Central memory CD8-positive, alpha-beta T cell (primary cell): ENCODE data around the gene BRPF1.
A peak's percentile ranks its signal among the peaks of the same experiment; 100 is the strongest.

ENCODE experiments used
- ATAC-seq: fragments of 150-1000 bp; cut with Tn5 transposase; replicated peaks from 2 replicates; pipeline ENCODE4 v1.10.0; 2022; ENCODE audit warnings: mild to moderate bottlenecking, moderate FRiP score, moderate number of reproducible peaks; ENCODE audit not compliant: poor library complexity, severe bottlenecking; ENCODE audit errors: extremely low read depth
- DNase-seq, 2 donors: peaks; one replicate each; pipeline ENCODE4 v3.0.0; 2021; ENCODE audit warnings: low spot score in 2 of 2
- H3K27ac Mint-ChIP-seq: one replicate; pipeline ENCODE4 v1.8.0; 2022; ENCODE audit warnings: low read depth, mild to moderate bottlenecking, moderate library complexity, mixed read lengths
- H3K27me3 Mint-ChIP-seq: one replicate; pipeline ENCODE4 v1.8.0; 2022; ENCODE audit warnings: mixed read lengths
- H3K36me3 Mint-ChIP-seq: one replicate; pipeline ENCODE4 v1.8.0; 2022; ENCODE audit warnings: mild to moderate bottlenecking, moderate library complexity, mixed read lengths; ENCODE audit not compliant: insufficient read depth
- H3K4me1 Mint-ChIP-seq: one replicate; pipeline ENCODE4 v1.8.0; 2022; ENCODE audit warnings: mixed read lengths
- H3K4me3 Mint-ChIP-seq: one replicate; pipeline ENCODE4 v1.8.0; 2022; ENCODE audit warnings: mild to moderate bottlenecking, moderate library complexity, mixed read lengths
- H3K9me3 Mint-ChIP-seq: one replicate; pipeline ENCODE4 v1.8.0; 2022; ENCODE audit warnings: mixed read lengths

Gene BRPF1

DNA sequence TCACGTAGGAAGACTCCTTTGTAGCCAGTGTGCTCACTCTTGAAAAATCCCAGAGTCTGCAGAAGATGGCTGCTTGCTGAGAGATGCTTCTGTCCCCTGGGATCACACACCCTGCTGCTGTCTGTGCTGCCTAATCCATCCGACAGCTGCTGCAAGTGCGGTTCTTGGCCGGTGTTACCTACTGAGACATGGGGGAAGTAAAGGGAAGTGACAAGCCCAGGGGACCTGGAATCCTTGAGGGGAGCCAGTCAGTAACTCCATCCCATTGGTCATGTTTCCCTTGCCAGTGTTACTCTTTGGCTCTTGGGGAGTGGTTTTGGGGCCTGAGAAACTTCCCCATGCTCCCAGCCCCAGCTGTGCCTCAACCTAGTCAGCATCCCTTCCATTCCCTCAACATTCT lies 36.2 kb upstream of the BRPF1 start:
- no peak overlapping the region for H3K4me3 Mint-ChIP-seq
- peaks cover 7% of the 10 kb centered on the region for H3K4me1 Mint-ChIP-seq
- H3K27me3 Mint-ChIP-seq, result no peaks in the 10 kb centered on the region
- no peak for DNase-seq
- ATAC-seq, result no peak
- peaks cover 45% of the 10 kb centered on the region for H3K36me3 Mint-ChIP-seq
- no peaks in the 10 kb centered on the region for H3K9me3 Mint-ChIP-seq
- no peak overlapping the region for H3K27ac Mint-ChIP-seq

DNA sequence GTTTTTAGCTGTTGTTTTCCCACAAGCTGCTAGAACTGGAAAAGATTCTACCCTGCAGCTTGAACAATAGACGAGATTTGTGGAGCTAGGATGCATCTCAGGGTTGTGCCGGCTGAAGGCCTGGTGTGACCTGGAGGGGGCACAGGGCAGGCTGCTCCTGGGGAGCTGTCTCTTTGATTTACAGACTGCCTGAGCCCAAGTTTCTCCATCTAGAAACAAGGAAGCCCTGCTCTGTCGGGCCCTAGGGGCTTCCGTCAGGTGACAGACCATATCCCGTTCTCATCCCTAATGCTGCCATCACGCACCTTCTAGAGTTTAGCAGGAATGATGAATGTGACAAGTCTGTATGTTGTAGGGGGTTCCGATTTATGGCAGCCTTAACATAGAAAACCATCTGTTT lies 35.8 kb upstream of the BRPF1 start:
- no peak for ATAC-seq
- Mint-ChIP-seq H3K27ac (no peak overlapping the region), H3K4me1 (peaks cover 7% of the 10 kb centered on the region)

DNA sequence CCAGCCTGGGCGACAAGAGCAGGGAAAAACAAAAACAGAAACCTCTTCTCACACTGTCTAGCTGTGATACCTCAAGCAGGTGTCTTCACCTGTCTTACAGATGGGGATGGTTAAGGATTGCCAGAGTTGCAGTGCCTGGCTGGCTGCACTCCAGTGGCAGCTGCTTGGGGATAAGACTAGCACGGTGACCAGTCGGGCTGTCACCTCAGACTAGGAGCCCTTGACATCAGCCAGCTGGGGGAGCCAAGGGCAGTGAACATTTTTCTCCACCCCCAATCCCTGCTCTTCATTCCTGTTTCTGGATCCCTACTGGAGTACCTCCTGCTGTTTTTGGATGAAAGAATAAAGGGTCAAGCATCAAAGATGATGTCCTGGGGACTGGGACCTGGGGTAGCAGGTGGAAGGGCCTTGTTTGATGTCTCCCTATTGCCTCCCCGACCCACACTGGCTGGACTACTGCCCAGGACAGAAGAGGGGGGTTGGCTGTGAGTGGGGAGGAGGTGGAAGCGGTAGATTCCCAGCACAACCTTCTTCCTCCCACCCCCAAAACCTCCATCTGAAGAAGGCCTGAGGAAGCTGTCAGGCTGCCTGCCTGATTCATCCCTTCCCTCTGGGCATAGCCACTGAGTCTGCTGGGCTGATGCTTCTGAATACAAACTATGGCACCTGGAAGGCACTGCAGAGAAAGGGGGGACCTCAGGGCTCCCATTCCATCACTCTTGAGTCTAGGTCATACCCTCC lies 34.9 kb upstream of the BRPF1 start:
- Mint-ChIP-seq H3K27me3 (no peaks in the 10 kb centered on the region), H3K4me3 (no peak overlapping the region), H3K9me3 (no peaks in the 10 kb centered on the region), H3K36me3 (peaks cover 51% of the 10 kb centered on the region), H3K4me1 (peaks cover 7% of the 10 kb centered on the region), H3K27ac (no peak overlapping the region)
- no peak for DNase-seq
- no peak for ATAC-seq

More for the DNA sequence above, 35.8 kb upstream of the BRPF1 start:
- no peak overlapping the region for H3K4me3 Mint-ChIP-seq
- no peaks in the 10 kb centered on the region for H3K9me3 Mint-ChIP-seq
- peaks cover 49% of the 10 kb centered on the region for H3K36me3 Mint-ChIP-seq
- no peaks in the 10 kb centered on the region for H3K27me3 Mint-ChIP-seq
- no peak for DNase-seq

DNA sequence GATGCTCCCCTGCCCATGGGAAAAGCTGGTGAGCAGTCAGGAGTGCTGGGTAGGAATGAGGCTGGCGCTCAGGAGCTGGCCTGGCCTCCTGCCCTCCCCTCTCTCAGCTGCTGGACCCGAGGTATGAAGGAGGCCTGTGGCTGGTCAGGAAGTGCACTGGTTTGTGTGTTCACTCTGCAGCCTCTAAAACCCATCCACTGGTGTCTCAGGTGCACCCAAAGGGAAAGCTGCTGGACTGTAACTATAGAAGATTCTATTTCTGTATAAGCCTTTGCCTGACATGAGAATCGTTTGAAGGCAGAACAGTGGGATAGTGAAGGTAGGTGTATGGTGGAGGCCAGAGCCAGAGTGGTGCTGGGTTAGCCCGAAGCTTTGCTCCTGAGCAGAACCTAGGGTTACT lies 33.6 kb upstream of the BRPF1 start:
- Mint-ChIP-seq H3K9me3 (no peaks in the 10 kb centered on the region), H3K36me3 (peaks cover 50% of the 10 kb centered on the region)

DNA sequence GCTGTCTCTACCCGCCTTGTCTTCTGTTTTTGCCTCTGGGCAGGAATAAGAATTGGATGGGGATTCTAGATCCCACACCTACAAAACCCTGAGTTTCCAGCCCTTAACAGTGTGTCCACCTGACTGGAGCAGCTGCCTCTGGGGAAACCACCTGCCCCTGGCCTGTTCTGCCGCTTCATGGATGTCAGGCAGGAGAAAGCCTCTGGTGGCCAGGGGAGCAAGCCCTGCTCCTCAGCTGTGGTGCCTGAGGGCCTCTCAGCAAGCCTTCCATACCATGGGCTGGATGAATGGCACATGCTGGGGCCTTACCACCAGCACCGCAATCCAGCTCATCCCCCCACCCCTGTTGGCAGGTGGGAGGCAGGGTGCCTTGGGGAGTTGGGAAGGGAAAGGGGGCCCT lies 33.2 kb upstream of the BRPF1 start:
- Mint-ChIP-seq H3K9me3 (no peaks in the 10 kb centered on the region), H3K4me1 (peaks cover 7% of the 10 kb centered on the region), H3K27me3 (no peaks in the 10 kb centered on the region), H3K4me3 (no peak overlapping the region), H3K36me3 (peaks cover 46% of the 10 kb centered on the region), H3K27ac (no peak overlapping the region)
- no peak for ATAC-seq
- no peak for DNase-seq

More for the DNA sequence above, 33.6 kb upstream of the BRPF1 start:
- Mint-ChIP-seq H3K27me3 (no peaks in the 10 kb centered on the region), H3K4me3 (no peak overlapping the region), H3K27ac (peak overlapping the region; percentile 46), H3K4me1 (peaks cover 7% of the 10 kb centered on the region)
- DNase-seq (no peak), ATAC-seq (no peak)

DNA sequence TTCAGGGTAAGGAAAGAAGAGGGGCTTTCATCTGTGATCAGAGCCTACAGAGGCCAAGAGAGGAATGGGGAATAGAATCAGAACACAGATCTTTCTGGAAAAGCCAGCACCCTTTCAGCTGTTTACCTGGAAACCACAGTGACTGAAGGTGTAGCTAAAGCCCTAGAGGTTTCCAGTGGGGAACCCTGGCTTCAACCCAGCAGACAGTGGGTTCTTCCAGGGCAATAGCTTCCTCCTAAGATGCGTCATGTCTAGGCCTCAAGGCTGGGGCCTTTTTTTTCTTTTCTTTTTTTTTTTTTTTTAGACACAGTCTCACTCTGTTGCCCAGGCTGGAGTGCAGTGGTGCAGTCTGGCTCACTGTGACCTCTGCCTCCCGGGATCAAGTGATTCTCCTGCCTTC lies 31.0 kb upstream of the BRPF1 start:
- Mint-ChIP-seq H3K4me3 (no peak overlapping the region), H3K4me1 (peaks cover 7% of the 10 kb centered on the region), H3K9me3 (no peaks in the 10 kb centered on the region), H3K27me3 (peaks cover 7% of the 10 kb centered on the region), H3K36me3 (peaks cover 35% of the 10 kb centered on the region), H3K27ac (no peak overlapping the region)
- ATAC-seq, result no peak
- no peak for DNase-seq

DNA sequence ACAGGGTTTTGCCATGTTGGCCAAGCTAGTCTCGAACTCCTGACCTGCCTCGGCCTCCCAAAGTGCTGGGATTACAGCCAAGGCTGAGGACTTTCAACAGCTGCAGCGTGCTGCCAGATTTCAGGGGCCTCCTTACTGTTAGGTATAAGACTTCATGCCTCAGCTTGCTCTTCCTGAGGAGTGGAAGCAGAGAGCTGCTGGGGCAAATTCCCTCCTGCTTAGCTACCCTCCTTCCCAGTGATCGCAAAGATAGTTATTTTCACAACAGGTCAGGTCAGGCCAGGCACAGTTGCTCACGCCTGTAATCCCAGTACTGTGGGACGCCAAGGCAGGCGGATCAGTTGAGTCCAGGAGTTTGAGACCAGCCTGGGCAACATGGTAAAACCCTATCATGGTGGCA lies 30.5 kb upstream of the BRPF1 start:
- H3K36me3 Mint-ChIP-seq, result peaks cover 31% of the 10 kb centered on the region
- DNase-seq, result no peak
- H3K4me1 Mint-ChIP-seq, result peaks cover 7% of the 10 kb centered on the region

DNA sequence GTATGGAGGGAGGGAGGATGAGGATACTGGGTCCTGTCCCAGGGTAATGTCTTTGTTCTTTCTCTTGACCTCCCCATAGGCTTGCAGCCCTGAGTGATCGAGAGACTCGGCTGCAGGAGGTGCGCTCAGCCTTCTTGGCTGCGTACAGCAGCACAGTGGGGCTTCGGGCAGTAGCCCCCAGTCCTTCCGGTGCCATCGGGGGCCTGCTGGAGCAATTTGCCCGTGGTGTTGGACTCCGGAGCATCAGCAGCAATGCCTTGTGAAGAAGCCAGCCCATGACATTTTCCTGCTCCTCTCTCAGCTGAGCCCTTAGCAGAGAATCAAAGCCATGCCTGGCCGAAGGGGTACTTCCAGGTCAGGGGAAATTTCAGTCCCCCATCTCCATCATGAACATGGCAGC lies 29.8 kb upstream of the BRPF1 start:
- no peak for ATAC-seq
- Mint-ChIP-seq H3K36me3 (peaks cover 27% of the 10 kb centered on the region), H3K9me3 (no peaks in the 10 kb centered on the region), H3K27ac (no peak overlapping the region), H3K4me3 (no peak overlapping the region), H3K4me1 (peaks cover 7% of the 10 kb centered on the region), H3K27me3 (peaks cover 14% of the 10 kb centered on the region)
- no peak for DNase-seq

More for the DNA sequence above, 30.5 kb upstream of the BRPF1 start:
- Mint-ChIP-seq H3K9me3 (no peaks in the 10 kb centered on the region), H3K4me3 (no peak overlapping the region), H3K27ac (no peak overlapping the region), H3K27me3 (peaks cover 11% of the 10 kb centered on the region)
- ATAC-seq, result no peak

DNA sequence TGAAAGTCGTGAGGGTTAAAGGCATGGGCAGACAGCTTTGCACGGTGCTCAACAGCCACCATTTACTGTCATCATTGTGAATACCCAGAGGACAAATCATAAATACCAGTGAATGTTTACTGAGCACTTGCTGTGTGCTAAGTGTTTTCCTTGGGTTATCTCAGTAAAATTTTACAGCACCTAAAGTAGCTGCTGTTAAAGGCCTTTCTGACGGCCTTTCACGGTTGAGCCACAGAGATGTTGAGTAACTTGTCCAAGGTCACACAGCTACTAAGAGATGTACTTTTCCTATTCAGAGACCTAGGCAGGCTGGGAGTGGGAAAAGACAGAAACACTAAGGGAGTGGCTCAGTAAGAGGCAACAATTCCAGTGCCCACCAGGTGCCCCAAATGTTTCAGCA lies 28.3 kb upstream of the BRPF1 start:
- ATAC-seq, result no peak
- H3K27ac Mint-ChIP-seq, result no peak overlapping the region
- no peaks in the 10 kb centered on the region for H3K9me3 Mint-ChIP-seq
- H3K4me3 Mint-ChIP-seq, result no peak overlapping the region
- peaks cover 22% of the 10 kb centered on the region for H3K36me3 Mint-ChIP-seq
- H3K27me3 Mint-ChIP-seq, result peaks cover 14% of the 10 kb centered on the region
- DNase-seq, result no peak
- no peaks in the 10 kb centered on the region for H3K4me1 Mint-ChIP-seq

DNA sequence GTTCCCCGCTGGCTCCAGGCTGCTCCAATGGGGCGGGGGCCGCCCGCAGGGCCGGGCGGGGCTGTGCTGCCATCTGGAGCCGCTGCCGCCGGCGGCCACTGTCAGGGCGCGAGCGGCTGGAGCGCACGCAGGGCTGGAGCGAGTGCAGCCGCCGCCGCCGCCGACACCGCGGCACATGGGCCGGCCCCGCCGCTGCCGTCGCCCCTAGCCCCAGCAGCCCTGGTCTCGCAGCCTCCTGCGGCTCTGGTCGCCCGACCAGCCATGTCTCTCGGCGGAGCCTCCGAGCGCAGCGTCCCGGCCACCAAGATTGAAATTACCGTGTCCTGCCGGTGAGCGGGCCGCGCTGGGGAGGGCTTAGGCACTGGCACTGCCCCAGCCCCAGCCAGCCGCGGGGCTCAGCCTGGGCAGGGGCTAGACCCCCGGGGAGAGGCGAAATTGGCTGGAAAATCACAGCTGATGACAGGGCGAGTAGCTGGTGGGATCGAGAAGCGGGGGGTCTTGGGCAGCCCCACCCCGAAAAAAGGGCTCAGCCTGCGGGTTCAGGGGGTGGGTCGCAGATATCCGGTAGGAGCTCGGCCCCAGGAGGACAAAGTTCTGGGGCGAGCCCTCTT lies 27.7 kb upstream of the BRPF1 start, which contains the start of gene CPNE9:
CPNE9 (plus strand) TSS at position 98 of the 611 bp plus-strand sequence; CDS start at position 262, 164 bp downstream.
- H3K27me3 Mint-ChIP-seq, result peaks cover 14% of the 10 kb centered on the region
- peaks cover 22% of the 10 kb centered on the region for H3K36me3 Mint-ChIP-seq
- ATAC-seq (no peak), DNase-seq (no peak)
- no peaks in the 10 kb centered on the region for H3K9me3 Mint-ChIP-seq
- H3K27ac Mint-ChIP-seq, result no peak within 1 kb of the TSS
- H3K4me1 Mint-ChIP-seq, result no peaks in the 10 kb centered on the region
- H3K4me3 Mint-ChIP-seq, result peak within 1 kb of the TSS; percentile 14

DNA sequence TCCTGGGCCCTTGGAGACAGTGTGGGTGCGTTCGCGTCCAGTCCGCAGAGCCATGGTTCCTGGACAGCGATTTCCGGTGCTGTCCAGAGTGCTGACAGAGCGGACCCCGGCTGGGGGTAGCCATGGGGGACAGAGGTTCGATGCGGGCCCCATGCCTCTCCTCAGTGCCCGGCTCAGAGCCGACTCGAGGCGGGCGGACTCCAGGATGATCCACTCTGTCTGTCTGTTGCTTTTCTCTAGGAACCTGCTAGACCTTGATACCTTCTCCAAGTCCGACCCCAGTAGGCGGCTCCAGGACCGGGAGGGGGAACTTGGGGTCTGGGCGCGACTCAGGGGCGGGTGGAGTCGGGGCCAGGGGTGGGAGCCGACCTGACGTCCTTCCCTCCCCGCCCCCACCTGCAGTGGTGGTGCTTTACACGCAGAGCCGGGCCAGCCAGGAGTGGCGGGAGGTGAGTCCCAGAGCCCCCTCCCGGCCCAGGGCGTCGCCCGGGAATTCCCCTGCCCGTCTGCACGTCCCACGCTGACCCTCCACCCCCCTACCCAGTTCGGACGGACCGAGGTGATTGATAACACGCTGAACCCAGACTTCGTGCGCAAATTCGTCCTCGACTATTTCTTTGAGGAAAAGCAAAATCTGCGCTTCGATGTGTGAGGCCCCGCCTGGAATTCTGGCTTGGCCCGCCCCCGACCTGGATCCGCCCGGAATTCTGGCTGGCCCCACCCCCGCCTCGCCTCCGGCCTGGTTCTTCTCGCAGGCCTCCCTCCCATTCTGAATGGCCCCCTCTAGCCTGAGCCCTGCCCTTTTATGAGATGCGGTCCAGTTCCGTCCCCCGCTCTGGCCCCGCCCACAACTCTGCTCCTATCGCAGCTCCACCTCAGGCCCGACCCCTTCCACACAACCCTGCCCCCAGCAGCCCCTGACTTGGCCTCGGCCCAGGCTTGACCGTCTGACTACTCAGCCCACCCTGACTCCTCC lies 26.9 kb upstream of the BRPF1 start:
- Mint-ChIP-seq H3K27me3 (peaks cover 14% of the 10 kb centered on the region), H3K9me3 (no peaks in the 10 kb centered on the region), H3K27ac (no peak overlapping the region), H3K4me3 (peak overlapping the region; percentile 29), H3K4me1 (no peaks in the 10 kb centered on the region), H3K36me3 (peaks cover 19% of the 10 kb centered on the region)
- peak; percentile 19 for ATAC-seq
- no peak for DNase-seq

DNA sequence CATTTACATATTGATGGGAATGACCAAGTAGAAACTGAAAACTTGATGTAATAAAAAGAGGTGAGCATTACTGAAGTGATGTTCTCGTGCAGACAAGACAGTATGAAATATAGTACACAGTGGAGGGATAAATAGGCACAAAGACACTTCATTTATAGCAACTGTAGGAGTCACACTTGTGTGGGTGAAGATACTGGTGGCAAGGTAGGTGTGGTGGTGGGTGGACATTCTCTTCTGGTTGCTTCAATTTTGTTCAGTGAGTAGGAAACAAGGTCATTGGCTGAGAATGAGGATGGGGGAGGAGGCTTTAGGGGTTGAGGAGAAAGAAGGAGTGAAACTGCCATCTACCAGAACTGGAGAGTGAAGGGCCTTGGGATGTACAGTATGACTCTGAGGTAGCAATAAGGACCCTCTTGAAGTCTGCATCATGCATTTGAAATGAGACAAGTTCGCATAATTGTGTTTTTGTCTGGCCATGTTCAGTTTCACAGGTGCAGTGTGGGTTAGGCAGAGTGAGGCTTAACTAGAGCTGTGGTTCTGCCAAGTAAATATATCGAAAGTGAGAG lies 21.3 kb upstream of the BRPF1 start:
- no peaks in the 10 kb centered on the region for H3K4me1 Mint-ChIP-seq
- H3K27ac Mint-ChIP-seq, result no peak overlapping the region
- no peaks in the 10 kb centered on the region for H3K9me3 Mint-ChIP-seq
- DNase-seq, result no peak
- no peak overlapping the region for H3K4me3 Mint-ChIP-seq
- peaks cover 10% of the 10 kb centered on the region for H3K27me3 Mint-ChIP-seq
- H3K36me3 Mint-ChIP-seq, result no peaks in the 10 kb centered on the region
- no peak for ATAC-seq
